IMR-90 (cell line): Measurements from ENCODE around the gene EPHA6. TPM values are rescaled to one million over a fixed set of nuclear protein-coding genes. Genes with fewer than 3 reads are reported as not detected.

Experiments used
- ATAC-seq: fragments of 200-7000 bp; cut with Tn5 transposase; 2 replicates; pipeline ENCODE4 v1.9.1; 2020; ENCODE audit warnings: low read depth, mild to moderate bottlenecking, moderate library complexity
- BruUV-seq: library from RNA; stranded (reverse); fragments of 400-500 nt; replicated peaks from 2 replicates; lab custom pipeline; 2021; lab: Mats Ljungman, UMichigan
- CTCF ChIA-PET: fragments of 300-600 bp; formaldehyde crosslinking; extraction: SDS; loops from one replicate; lab custom pipeline; 2021; ENCODE audit warnings: antibody characterized with exemption; lab: Yijun Ruan, JAX
- POLR2A ChIA-PET: fragments of 300-600 bp; sonication (Branson Sonifier 250); formaldehyde crosslinking; loops from one replicate; lab custom pipeline; 2022; ENCODE audit warnings: antibody characterized with exemption; ENCODE audit not compliant: unreplicated experiment; lab: Charles Lee
- DNase-seq: peaks from one replicate; pipeline ENCODE4 v3.0.0; 2013
- H2AFZ ChIP-seq: replicated peaks from 2 replicates; pipeline ENCODE3; 2013; ENCODE audit warnings: low read length, mild to moderate bottlenecking; ENCODE audit not compliant: poor library complexity
- H2AK5ac ChIP-seq: 2 replicates; pipeline ENCODE4 v1.6.1; 2013; ENCODE audit warnings: low read depth, low read length, inconsistent platforms
- H2AK9ac ChIP-seq: replicated peaks from 2 replicates; pipeline ENCODE3; 2013; ENCODE audit warnings: mild to moderate bottlenecking, low read depth, low read length, moderate library complexity; ENCODE audit not compliant: poor library complexity
- H2BK120ac ChIP-seq: 2 replicates; pipeline ENCODE4 v1.6.1; 2013; ENCODE audit warnings: low read depth, low read length, inconsistent platforms
- H2BK15ac ChIP-seq: 3 replicates; pipeline ENCODE4 v1.6.1; 2013; ENCODE audit warnings: low read depth, low read length, inconsistent platforms
- H2BK20ac ChIP-seq: 2 replicates; pipeline ENCODE4 v1.6.1; 2013; ENCODE audit warnings: low read depth, mild to moderate bottlenecking, inconsistent platforms, low read length, moderate library complexity
- H2BK5ac ChIP-seq: 2 replicates; pipeline ENCODE4 v1.6.1; 2013; ENCODE audit warnings: mild to moderate bottlenecking, low read depth, low read length, inconsistent platforms; ENCODE audit not compliant: poor library complexity, severe bottlenecking
- H3K14ac ChIP-seq: replicated peaks from 2 replicates; pipeline ENCODE4 v1.6.1; 2013; ENCODE audit warnings: low read depth, low read length, inconsistent platforms
- H3K18ac ChIP-seq: 2 replicates; pipeline ENCODE4 v1.6.1; 2013; ENCODE audit warnings: low read depth, low read length, control low read depth
- H3K23ac ChIP-seq: 2 replicates; pipeline ENCODE4 v1.6.1; 2013; ENCODE audit warnings: low read depth, low read length, inconsistent platforms
- H3K27ac ChIP-seq: 2 replicates; pipeline ENCODE4 v1.5.1; 2013; ENCODE audit warnings: mild to moderate bottlenecking, control low read depth, low read length; ENCODE audit not compliant: insufficient read depth
- H3K27me3 ChIP-seq: 2 replicates; pipeline ENCODE4 v1.6.1; 2013; ENCODE audit warnings: low read length; ENCODE audit not compliant: control insufficient read depth, insufficient read depth
- H3K36me3 ChIP-seq: 2 replicates; pipeline ENCODE4 v1.6.1; 2013; ENCODE audit warnings: low read length, mixed read lengths; ENCODE audit not compliant: control insufficient read depth, insufficient read depth
- H3K4ac ChIP-seq: 2 replicates; pipeline ENCODE4 v1.6.1; 2013; ENCODE audit warnings: low read depth, low read length, inconsistent platforms
- H3K4me1 ChIP-seq: 2 replicates; pipeline ENCODE4 v1.6.1; 2013; ENCODE audit warnings: low read length, mixed read lengths; ENCODE audit not compliant: control insufficient read depth, insufficient read depth
- H3K4me2 ChIP-seq: 2 replicates; pipeline ENCODE4 v1.6.1; 2013; ENCODE audit warnings: low read depth, mild to moderate bottlenecking, control low read depth, low read length, moderate library complexity
- H3K4me3 ChIP-seq: 2 replicates; pipeline ENCODE4 v1.5.1; 2013; ENCODE audit warnings: low read depth, mild to moderate bottlenecking, control low read depth, low read length, moderate library complexity; ENCODE audit not compliant: insufficient read depth
- H3K56ac ChIP-seq: 2 replicates; pipeline ENCODE4 v1.6.1; 2013; ENCODE audit warnings: low read length, inconsistent platforms; ENCODE audit not compliant: insufficient read depth; ENCODE audit errors: extremely low read depth
- H3K79me1 ChIP-seq, 2 experiments: 2 replicates each; pipeline ENCODE4 v1.6.1; 2013; ENCODE audit warnings: low read length in 2 of 2, inconsistent platforms in 1 of 2, low read depth in 1 of 2
- H3K9ac ChIP-seq: 2 replicates; pipeline ENCODE4 v1.6.1; 2013; ENCODE audit warnings: low read depth, low read length, control low read depth
- H3K9me1 ChIP-seq: 2 replicates; pipeline ENCODE4 v1.6.1; 2013; ENCODE audit warnings: low read length, inconsistent platforms; ENCODE audit not compliant: insufficient read depth
- H3K9me3 ChIP-seq: 2 replicates; pipeline ENCODE4 v1.6.1; 2013; ENCODE audit warnings: low read length; ENCODE audit not compliant: control insufficient read depth, insufficient read depth
- H4K20me1 ChIP-seq: 2 replicates; pipeline ENCODE4 v1.6.1; 2013; ENCODE audit warnings: low read length, inconsistent platforms; ENCODE audit not compliant: insufficient read depth
- H4K5ac ChIP-seq: 2 replicates; pipeline ENCODE4 v1.6.1; 2013; ENCODE audit warnings: mild to moderate bottlenecking, low read depth, low read length, control low read depth
- H4K8ac ChIP-seq, 2 experiments: 2 replicates each; pipeline ENCODE4 v1.6.1; 2013; ENCODE audit warnings: low read depth in 2 of 2, low read length in 2 of 2, control low read depth in 1 of 2, inconsistent platforms in 1 of 2
- H4K91ac ChIP-seq: 2 replicates; pipeline ENCODE4 v1.6.1; 2013; ENCODE audit warnings: low read depth, low read length, inconsistent platforms; ENCODE audit not compliant: insufficient read depth
- BHLHE40 ChIP-seq: fragments of 150-350 bp; IDR thresholded peaks from 2 replicates; pipeline ENCODE4 v1.6.1; 2016; ENCODE audit warnings: mild to moderate bottlenecking, low read depth, low read length
- CEBPB ChIP-seq: IDR thresholded peaks from 2 replicates; pipeline ENCODE4 v1.6.1; 2012; ENCODE audit warnings: low read depth, low read length, improper control_type of control experiment
- CHD1 ChIP-seq: IDR thresholded peaks from 2 replicates; pipeline ENCODE4 v1.6.1; 2012; ENCODE audit warnings: low read depth, low read length, improper control_type of control experiment
- FOS ChIP-seq: fragments of 150-350 bp; IDR thresholded peaks from 2 replicates; pipeline ENCODE4 v1.6.1; 2016; ENCODE audit warnings: low read depth, low read length
- MAFK ChIP-seq: IDR thresholded peaks from 2 replicates; pipeline ENCODE4 v1.6.1; 2012; ENCODE audit warnings: low read depth, low read length, improper control_type of control experiment
- MAZ ChIP-seq: IDR thresholded peaks from 2 replicates; pipeline ENCODE4 v1.6.1; 2012; ENCODE audit warnings: low read depth, mild to moderate bottlenecking, low read length, improper control_type of control experiment, moderate library complexity, borderline replicate concordance
- MXI1 ChIP-seq: IDR thresholded peaks from 2 replicates; pipeline ENCODE4 v1.6.1; 2012; ENCODE audit warnings: low read depth, mild to moderate bottlenecking, low read length, moderate library complexity, borderline replicate concordance
- NFE2L2 ChIP-seq: fragments of 150-350 bp; IDR thresholded peaks from 2 replicates; pipeline ENCODE4 v1.6.1; 2016; ENCODE audit warnings: low read depth, mild to moderate bottlenecking, low read length
- POLR2A ChIP-seq: IDR thresholded peaks from 2 replicates; pipeline ENCODE4 v1.6.1; 2012; ENCODE audit warnings: mild to moderate bottlenecking, low read depth, low read length
- RAD21 ChIP-seq: IDR thresholded peaks from 2 replicates; pipeline ENCODE4 v1.6.1; 2012; ENCODE audit warnings: low read length, improper control_type of control experiment
- RCOR1 ChIP-seq: IDR thresholded peaks from 2 replicates; pipeline ENCODE4 v1.6.1; 2012; ENCODE audit warnings: mild to moderate bottlenecking, low read length, improper control_type of control experiment; ENCODE audit not compliant: insufficient replicate concordance
- RFX5 ChIP-seq: IDR thresholded peaks from 2 replicates; pipeline ENCODE4 v1.8.0; 2012; ENCODE audit warnings: low read depth, mild to moderate bottlenecking, low read length, moderate library complexity
- WGBS, 2 experiments: methylation state at CpG; one replicate each; pipeline versions ENCODE4 v1.1.5 to v1.1.7; 2013; ENCODE audit warnings: missing lambda C conversion rate in 2 of 2; ENCODE audit not compliant: insufficient read length in 1 of 2; ENCODE audit errors: extremely low coverage in 2 of 2; 5-methylcytosine and 5-hydroxymethylcytosine counted together
- dilution Hi-C: fragments of 300-500 bp; cut with HindIII; formaldehyde crosslinking; loops from one replicate; pipeline ENCODE4 v1.14.3; 2018; ENCODE audit warnings: low sequenced_read_pairs; ENCODE audit not compliant: unreplicated experiment
- in situ Hi-C: fragments of 300-500 bp; cut with MboI; formaldehyde crosslinking; loops from 3 replicates; pipeline ENCODE4 v1.14.3; 2019; ENCODE audit warnings: low sequenced_read_pairs, inconsistent platforms, mixed read lengths
- intact Hi-C: fragments of 100-400 bp; cut with micrococcal nuclease; formaldehyde crosslinking; loops from 2 replicates; pipeline ENCODE4 v1.10.0; 2022
- polyA plus RNA-seq, 3 experiments: library from polyadenylated mRNA; depleted of rRNA; stranded (reverse); fragments of >200 nt; gene quantifications; 2 replicates each; pipeline ENCODE4 v1.2.3, GENCODE V29; 2012; ENCODE audit warnings: low replicate concordance in 1 of 3
- total RNA-seq: library from RNA; depleted of rRNA; stranded (reverse); fragments of >200 nt; gene quantifications from 2 replicates; pipeline ENCODE4 v1.2.3, GENCODE V29; 2012
- TF ChIP-seq, protein P1 (sequence below): fragments of 150-350 bp; IDR thresholded peaks from 2 replicates; pipeline ENCODE4 v1.6.1; 2017; ENCODE audit warnings: mild to moderate bottlenecking, antibody characterized with exemption, low read length, low read depth
- TF ChIP-seq, protein P2 (sequence below): fragments of 150-350 bp; IDR thresholded peaks from 2 replicates; pipeline ENCODE4 v1.6.1; 2016; ENCODE audit warnings: low read depth, mild to moderate bottlenecking, low read length, moderate library complexity, borderline replicate concordance
- TF ChIP-seq, protein P3 (sequence below): conservative IDR thresholded peaks from 2 replicates; pipeline ENCODE4 v1.5.1; 2012; ENCODE audit warnings: mild to moderate bottlenecking, low read depth, low read length, improper control_type of control experiment

The EPHA6 gene
- total and polyA plus RNA-seq, 2 of the 4 experiments (the other 2 are of a cell fraction), result not detected

DNA sequence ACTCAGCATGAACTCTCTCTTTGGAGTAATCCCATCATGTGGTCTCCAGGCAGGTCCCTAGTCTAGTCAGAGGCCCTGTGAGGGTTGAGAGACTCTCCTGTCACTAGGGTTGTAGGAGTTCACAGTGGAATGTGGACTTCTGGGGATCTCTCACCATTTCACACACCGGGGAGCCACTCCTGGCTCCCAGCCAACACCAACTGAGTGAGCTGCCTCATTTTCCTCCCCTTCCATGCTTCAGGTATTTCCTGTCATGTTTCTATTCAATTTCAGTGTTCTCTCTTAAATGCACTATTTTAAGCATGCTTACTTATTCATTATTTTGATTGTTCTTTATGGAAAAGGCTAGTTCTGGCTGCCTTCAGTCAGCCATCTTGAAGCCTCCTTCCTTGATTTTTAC, 482.6 kb downstream of the EPHA6 start:
- CTCF ChIA-PET, result no interaction called here
- WGBS, 2 experiments, result no CpG with 5 or more reads among the region's 1 CpG

More for the DNA sequence above, 482.6 kb downstream of the EPHA6 start:
- intact Hi-C loops (no loop called here), in situ Hi-C loops (no loop called here), dilution Hi-C loops (no loop called here)
- H3K27me3 ChIP-seq, result no peaks in the 10 kb centered on the region
- no TSS peak for BruUV-seq
- H3K18ac ChIP-seq, result no peak overlapping the region
- no peak for DNase-seq
- no peaks in the 10 kb centered on the region for H3K4me1 ChIP-seq
- no peaks in the 10 kb centered on the region for H3K79me1 ChIP-seq
- H4K5ac ChIP-seq, result no peak overlapping the region
- H4K91ac ChIP-seq, result no peak overlapping the region
- no peak overlapping the region for H2AK9ac ChIP-seq
- peaks cover 32% of the 10 kb centered on the region for H3K9me3 ChIP-seq
- H2BK120ac ChIP-seq, result no peak overlapping the region
- POLR2A ChIA-PET, result no interaction called here
- no peak overlapping the region for H3K27ac ChIP-seq
- no peak overlapping the region for H3K56ac ChIP-seq
- H4K20me1 ChIP-seq, result no peaks in the 10 kb centered on the region
- H3K36me3 ChIP-seq, result no peaks in the 10 kb centered on the region
- H3K4me2 ChIP-seq, result no peak overlapping the region
- no peak for TF ChIP-seq BHLHE40
- no peak for TF ChIP-seq RCOR1
- TF ChIP-seq CEBPB, result no peak
- TF ChIP-seq FOS, result no peak
- TF ChIP-seq, protein P1, sequence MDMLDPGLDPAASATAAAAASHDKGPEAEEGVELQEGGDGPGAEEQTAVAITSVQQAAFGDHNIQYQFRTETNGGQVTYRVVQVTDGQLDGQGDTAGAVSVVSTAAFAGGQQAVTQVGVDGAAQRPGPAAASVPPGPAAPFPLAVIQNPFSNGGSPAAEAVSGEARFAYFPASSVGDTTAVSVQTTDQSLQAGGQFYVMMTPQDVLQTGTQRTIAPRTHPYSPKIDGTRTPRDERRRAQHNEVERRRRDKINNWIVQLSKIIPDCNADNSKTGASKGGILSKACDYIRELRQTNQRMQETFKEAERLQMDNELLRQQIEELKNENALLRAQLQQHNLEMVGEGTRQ, result no peak
- no peak for TF ChIP-seq MXI1
- no peak for TF ChIP-seq POLR2A
- TF ChIP-seq MAFK, result no peak
- TF ChIP-seq MAZ, result no peak
- TF ChIP-seq, protein P2, sequence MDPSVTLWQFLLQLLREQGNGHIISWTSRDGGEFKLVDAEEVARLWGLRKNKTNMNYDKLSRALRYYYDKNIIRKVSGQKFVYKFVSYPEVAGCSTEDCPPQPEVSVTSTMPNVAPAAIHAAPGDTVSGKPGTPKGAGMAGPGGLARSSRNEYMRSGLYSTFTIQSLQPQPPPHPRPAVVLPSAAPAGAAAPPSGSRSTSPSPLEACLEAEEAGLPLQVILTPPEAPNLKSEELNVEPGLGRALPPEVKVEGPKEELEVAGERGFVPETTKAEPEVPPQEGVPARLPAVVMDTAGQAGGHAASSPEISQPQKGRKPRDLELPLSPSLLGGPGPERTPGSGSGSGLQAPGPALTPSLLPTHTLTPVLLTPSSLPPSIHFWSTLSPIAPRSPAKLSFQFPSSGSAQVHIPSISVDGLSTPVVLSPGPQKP, result no peak
- TF ChIP-seq, protein P3, sequence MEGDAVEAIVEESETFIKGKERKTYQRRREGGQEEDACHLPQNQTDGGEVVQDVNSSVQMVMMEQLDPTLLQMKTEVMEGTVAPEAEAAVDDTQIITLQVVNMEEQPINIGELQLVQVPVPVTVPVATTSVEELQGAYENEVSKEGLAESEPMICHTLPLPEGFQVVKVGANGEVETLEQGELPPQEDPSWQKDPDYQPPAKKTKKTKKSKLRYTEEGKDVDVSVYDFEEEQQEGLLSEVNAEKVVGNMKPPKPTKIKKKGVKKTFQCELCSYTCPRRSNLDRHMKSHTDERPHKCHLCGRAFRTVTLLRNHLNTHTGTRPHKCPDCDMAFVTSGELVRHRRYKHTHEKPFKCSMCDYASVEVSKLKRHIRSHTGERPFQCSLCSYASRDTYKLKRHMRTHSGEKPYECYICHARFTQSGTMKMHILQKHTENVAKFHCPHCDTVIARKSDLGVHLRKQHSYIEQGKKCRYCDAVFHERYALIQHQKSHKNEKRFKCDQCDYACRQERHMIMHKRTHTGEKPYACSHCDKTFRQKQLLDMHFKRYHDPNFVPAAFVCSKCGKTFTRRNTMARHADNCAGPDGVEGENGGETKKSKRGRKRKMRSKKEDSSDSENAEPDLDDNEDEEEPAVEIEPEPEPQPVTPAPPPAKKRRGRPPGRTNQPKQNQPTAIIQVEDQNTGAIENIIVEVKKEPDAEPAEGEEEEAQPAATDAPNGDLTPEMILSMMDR, result no peak
- no peak for TF ChIP-seq NFE2L2
- TF ChIP-seq RAD21, result no peak
- TF ChIP-seq RFX5, result no peak
- TF ChIP-seq CHD1, result no peak
- no peak overlapping the region for H2AFZ ChIP-seq
- no peak overlapping the region for H3K4ac ChIP-seq
- H3K23ac ChIP-seq, result no peak overlapping the region
- no peak overlapping the region for H3K9ac ChIP-seq
- no peak overlapping the region for H4K8ac ChIP-seq
- H3K9me1 ChIP-seq, result no peaks in the 10 kb centered on the region
- H3K14ac ChIP-seq, result no peak overlapping the region
- H2BK5ac ChIP-seq, result no peak overlapping the region
- no peak overlapping the region for H2BK20ac ChIP-seq
- H2AK5ac ChIP-seq, result no peak overlapping the region
- no peak overlapping the region for H2BK15ac ChIP-seq
- H3K4me3 ChIP-seq, result no peak overlapping the region
- ATAC-seq, result no peak
